ENCODE measurements around the gene SH3GLB1. TPM values are rescaled to one million over a fixed set of nuclear protein-coding genes. Genes with fewer than 3 reads are reported as not detected.

Gene SH3GLB1
- total and polyA plus RNA-seq, 2 of the 13 experiments (the other 11 are each of a cell fraction or from before 2014, with no cell fraction given) = 26.0 to 41.5 TPM

DNA sequence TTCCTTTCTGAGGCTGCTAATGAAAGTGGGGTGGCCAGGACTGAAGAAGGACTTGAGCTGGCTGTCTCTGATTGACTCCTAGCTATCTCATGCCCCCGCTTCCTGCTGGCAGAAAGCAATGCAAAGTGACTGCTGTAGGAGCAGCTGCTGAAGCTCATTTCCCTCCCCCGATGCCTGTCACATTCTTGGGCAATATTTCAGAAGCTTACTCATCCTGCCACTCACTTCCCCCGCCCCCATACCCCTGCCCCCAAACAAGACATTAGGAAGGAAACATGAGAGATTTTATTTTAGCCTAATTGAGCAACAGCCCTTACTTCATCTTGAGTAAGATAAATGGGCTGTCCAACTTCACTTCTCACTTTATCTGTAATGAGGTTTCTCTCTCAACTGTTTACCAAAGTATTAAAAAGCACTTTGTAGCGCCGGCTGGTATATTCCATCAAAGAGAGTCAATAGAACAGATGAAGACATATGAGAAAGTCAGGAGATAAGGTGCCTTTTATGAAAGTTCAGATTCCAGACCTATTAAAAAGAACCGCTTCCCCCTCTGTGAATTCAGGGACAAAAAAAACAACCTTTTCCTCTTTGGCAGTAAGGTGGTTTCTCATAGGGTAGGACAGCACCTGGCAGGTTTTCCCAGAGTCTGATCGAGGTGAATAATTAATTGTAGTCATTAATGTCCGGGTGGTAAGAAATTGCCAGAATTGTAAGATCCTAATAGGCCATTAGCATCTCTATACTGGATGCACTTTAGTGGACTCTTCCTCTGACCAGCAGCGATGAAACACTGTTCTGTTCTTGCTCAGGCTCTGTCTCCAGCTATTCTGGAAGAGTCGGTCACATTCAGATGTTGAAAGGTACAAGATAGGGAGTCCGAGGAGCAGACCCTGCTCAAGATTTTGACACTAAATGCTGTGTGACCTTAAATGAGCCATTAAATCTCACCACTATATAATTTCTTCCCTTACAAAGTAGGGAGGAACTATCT, 70.2 kb downstream of the SH3GLB1 start (continued):
- TF ChIP-seq, protein P1, sequence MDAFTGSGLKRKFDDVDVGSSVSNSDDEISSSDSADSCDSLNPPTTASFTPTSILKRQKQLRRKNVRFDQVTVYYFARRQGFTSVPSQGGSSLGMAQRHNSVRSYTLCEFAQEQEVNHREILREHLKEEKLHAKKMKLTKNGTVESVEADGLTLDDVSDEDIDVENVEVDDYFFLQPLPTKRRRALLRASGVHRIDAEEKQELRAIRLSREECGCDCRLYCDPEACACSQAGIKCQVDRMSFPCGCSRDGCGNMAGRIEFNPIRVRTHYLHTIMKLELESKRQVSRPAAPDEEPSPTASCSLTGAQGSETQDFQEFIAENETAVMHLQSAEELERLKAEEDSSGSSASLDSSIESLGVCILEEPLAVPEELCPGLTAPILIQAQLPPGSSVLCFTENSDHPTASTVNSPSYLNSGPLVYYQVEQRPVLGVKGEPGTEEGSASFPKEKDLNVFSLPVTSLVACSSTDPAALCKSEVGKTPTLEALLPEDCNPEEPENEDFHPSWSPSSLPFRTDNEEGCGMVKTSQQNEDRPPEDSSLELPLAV (CRISPR knock-in tag; conservative IDR thresholded peaks at IDR 0.05; ENCODE audit: low read depth) = no peak
- TF ChIP-seq CAMTA2 (CRISPR knock-in tag; IDR thresholded peaks at IDR 0.05; ENCODE audit: borderline replicate concordance) (no peak), ZNF251 (CRISPR knock-in tag; IDR thresholded peaks at IDR 0.05) (no peak), HNRNPK (IDR thresholded peaks at IDR 0.05; ENCODE audit: low read depth, low read length, poor library complexity, severe bottlenecking) (peak; percentile 78), CENPX (CRISPR knock-in tag; IDR thresholded peaks at IDR 0.05) (no peak), NRL (CRISPR knock-in tag; IDR thresholded peaks at IDR 0.05; ENCODE audit: borderline replicate concordance) (no peak), ATRX (CRISPR knock-in tag; IDR thresholded peaks at IDR 0.05; ENCODE audit: borderline replicate concordance) (no peak), NR1H2 (CRISPR knock-in tag; IDR thresholded peaks at IDR 0.05; ENCODE audit: borderline replicate concordance, low read depth) (no peak), BORCS8-MEF2B (CRISPR knock-in tag; IDR thresholded peaks at IDR 0.05) (no peak), SAP130 (CRISPR knock-in tag; IDR thresholded peaks at IDR 0.05; ENCODE audit: low read depth) (peak; percentile 63; the same call in 1 of the 2 replicates), MEIS1 (CRISPR knock-in tag; IDR thresholded peaks at IDR 0.05; ENCODE audit: borderline replicate concordance) (peak; percentile 41; the same call in 1 of the 2 replicates), ZNF7 (CRISPR knock-in tag; IDR thresholded peaks at IDR 0.05) (no peak), RFX1 (IDR thresholded peaks at IDR 0.05) (no peak), ZNF282 (IDR thresholded peaks at IDR 0.05; ENCODE audit: partially characterized antibody) (no peak), ASH2L (IDR thresholded peaks at IDR 0.05; ENCODE audit: insufficient read length, low read depth, low read length) (peak; percentile 75)
- TF ChIP-seq, protein P2, sequence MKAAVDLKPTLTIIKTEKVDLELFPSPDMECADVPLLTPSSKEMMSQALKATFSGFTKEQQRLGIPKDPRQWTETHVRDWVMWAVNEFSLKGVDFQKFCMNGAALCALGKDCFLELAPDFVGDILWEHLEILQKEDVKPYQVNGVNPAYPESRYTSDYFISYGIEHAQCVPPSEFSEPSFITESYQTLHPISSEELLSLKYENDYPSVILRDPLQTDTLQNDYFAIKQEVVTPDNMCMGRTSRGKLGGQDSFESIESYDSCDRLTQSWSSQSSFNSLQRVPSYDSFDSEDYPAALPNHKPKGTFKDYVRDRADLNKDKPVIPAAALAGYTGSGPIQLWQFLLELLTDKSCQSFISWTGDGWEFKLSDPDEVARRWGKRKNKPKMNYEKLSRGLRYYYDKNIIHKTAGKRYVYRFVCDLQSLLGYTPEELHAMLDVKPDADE (CRISPR knock-in tag; IDR thresholded peaks at IDR 0.05) = no peak
- TF ChIP-seq, protein P3, sequence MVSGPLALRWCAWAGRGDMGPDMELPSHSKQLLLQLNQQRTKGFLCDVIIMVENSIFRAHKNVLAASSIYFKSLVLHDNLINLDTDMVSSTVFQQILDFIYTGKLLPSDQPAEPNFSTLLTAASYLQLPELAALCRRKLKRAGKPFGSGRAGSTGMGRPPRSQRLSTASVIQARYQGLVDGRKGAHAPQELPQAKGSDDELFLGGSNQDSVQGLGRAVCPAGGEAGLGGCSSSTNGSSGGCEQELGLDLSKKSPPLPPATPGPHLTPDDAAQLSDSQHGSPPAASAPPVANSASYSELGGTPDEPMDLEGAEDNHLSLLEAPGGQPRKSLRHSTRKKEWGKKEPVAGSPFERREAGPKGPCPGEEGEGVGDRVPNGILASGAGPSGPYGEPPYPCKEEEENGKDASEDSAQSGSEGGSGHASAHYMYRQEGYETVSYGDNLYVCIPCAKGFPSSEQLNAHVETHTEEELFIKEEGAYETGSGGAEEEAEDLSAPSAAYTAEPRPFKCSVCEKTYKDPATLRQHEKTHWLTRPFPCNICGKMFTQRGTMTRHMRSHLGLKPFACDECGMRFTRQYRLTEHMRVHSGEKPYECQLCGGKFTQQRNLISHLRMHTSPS (CRISPR knock-in tag; IDR thresholded peaks at IDR 0.05; ENCODE audit: low read depth) = no peak
- TF ChIP-seq, protein P4, sequence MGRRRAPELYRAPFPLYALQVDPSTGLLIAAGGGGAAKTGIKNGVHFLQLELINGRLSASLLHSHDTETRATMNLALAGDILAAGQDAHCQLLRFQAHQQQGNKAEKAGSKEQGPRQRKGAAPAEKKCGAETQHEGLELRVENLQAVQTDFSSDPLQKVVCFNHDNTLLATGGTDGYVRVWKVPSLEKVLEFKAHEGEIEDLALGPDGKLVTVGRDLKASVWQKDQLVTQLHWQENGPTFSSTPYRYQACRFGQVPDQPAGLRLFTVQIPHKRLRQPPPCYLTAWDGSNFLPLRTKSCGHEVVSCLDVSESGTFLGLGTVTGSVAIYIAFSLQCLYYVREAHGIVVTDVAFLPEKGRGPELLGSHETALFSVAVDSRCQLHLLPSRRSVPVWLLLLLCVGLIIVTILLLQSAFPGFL (CRISPR knock-in tag; IDR thresholded peaks at IDR 0.05) = no peak
- TF ChIP-seq, protein P5, sequence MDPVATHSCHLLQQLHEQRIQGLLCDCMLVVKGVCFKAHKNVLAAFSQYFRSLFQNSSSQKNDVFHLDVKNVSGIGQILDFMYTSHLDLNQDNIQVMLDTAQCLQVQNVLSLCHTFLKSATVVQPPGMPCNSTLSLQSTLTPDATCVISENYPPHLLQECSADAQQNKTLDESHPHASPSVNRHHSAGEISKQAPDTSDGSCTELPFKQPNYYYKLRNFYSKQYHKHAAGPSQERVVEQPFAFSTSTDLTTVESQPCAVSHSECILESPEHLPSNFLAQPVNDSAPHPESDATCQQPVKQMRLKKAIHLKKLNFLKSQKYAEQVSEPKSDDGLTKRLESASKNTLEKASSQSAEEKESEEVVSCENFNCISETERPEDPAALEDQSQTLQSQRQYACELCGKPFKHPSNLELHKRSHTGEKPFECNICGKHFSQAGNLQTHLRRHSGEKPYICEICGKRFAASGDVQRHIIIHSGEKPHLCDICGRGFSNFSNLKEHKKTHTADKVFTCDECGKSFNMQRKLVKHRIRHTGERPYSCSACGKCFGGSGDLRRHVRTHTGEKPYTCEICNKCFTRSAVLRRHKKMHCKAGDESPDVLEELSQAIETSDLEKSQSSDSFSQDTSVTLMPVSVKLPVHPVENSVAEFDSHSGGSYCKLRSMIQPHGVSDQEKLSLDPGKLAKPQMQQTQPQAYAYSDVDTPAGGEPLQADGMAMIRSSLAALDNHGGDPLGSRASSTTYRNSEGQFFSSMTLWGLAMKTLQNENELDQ (CRISPR knock-in tag; IDR thresholded peaks at IDR 0.05; ENCODE audit: borderline replicate concordance) = no peak
